Epidermal melanocyte (primary cell): Measurements from ENCODE around the gene ATXN10.

Experiments
- DNase-seq: peaks from one replicate; pipeline ENCODE4 v3.0.0; 2011; ENCODE audit warnings: low spot score; ENCODE audit not compliant: insufficient read length

Gene ATXN10

DNA sequence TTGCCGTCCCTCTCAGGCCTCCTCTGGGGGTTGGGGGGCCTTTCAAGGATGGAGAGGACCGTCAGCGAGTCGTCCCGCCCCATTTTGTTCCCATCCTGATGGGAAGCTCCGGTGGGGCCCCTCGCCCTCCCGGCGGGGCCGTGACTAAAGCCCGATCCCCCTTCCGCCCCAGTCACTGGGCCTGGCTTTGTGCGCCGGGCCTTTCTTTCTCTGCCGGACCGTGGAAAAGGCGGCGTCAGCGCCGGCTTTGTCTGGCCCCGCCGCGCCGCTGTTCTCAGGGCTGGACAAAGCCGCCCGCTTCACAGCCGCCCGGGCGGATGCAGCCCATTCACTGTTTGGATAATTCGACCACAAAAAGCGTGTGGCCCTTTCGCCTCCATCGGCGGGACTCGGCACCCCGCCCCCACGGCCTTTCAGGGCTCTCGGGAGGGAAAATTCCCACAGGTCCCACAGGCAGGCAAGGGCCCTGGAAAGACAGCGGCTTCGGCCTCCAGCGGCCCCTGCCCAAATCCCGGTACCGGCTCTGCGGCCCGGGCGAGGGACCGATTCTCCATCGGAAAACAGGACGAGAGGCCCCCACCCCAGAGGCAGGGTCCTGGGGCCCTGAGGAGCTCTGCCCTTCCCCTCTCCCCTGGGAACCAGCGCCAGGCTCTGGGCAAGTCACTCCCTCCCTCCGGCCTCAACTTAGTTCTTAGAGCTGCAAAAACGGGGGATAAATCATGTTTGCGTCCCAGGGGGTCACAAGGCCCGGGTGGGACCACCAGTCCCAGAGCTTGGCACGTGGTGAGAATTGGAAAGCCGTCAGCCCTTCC is 218.1 kb downstream of the ATXN10 start:
- no peak for DNase-seq

- no peak for DNase-seq
These were observed 218.7 kb downstream of the ATXN10 start for GRCh38 chr22:45890351-45890635.

DNA sequence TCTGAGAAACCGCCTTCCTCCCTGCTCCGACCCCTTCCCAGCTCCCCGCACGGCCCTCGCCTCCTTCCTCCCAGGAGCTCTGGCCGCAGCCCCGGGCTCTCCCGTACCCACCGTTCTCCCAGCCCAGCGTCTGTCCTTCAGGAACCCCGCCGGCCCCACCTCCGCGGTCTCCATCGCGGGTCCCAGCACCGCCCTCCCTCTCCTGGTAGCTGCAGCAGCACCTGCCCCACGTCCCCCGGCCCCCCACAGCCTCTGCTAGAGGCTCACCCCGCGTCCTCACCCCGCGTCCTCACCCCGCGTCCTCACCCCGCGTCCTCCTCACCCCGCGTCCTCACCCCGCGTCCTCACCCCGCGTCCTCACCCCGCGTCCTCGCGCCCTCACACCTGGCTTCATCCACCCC is 219.4 kb downstream of the ATXN10 start:
- no peak for DNase-seq

GRCh38 chr22:45891471-45891995 is 219.9 kb downstream of the ATXN10 start:
- no peak for DNase-seq

GRCh38 chr22:45891996-45892621 is 220.5 kb downstream of the ATXN10 start:
- DNase-seq: no peak

DNA sequence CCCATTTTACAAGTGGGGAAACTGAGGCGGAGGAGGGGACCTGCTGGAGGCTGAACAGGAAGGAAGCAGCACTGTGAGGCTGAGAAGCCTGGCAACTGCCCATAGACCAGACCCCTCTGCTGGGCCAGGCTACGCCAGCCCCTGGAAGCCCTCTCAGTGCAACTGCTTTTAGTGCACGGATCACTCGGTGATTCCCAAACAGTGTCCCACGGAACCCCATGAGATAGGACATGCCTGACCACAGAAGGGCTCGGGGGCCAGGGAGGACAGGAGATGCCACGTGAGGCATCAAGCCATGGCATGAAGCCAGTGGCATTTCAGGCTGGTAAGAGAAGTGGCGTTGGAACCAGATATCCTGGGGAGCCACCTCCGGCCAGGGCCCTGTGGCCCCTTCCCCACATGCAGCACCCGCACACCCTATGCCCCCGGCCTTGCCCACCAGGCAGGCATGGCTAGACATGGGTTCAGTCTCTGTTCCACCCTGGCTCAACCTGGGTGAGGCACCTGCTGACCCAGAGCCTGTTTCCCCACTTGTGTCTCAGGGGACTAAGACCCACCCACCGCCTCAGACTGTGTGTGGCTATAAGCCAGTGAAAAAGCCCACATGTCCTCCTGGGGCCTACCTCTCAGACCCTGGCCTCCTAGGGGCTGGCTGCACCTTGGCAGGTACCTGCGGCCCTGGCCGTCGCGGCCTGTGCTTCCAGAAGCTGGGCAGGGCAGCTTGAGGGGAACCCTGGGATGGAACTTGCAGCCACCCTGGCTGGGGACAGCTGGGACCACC is 221.2 kb downstream of the ATXN10 start:
- no peak for DNase-seq

DNA sequence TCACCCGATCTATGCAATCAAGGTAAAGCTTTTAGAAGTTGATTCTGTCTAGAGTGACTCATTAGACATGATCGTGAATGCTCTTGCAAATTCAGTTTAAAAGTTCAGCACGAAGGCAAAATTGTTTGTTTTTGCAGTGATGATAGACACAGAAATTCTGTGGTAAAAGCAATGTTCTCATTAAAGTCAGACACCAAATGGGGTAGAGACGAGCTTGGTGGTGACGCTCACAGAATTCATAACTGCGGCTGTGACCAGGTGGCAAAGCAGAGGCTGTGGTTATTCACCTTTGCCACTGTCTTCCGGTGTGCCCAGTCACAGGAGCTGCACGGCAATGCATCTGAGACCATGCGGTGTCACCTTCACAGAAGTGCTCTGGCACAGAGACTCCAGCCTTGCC is 221.9 kb downstream of the ATXN10 start:
- DNase-seq: no peak
